GM15510 (cell line): ENCODE results near the gene UAP1.

Experiments
- POLR2A ChIP-seq: IDR thresholded peaks from 3 replicates; pipeline ENCODE4 v1.6.1; 2011; ENCODE audit warnings: borderline replicate concordance; ENCODE audit not compliant: insufficient read length; ENCODE audit errors: extremely low read depth

The UAP1 gene

GRCh38 chr1:162557536-162557935, 4.0 kb upstream of the UAP1 start:
- TF ChIP-seq POLR2A: no peak

GRCh38 chr1:162560303-162561036, 1.1 kb upstream of the UAP1 start:
- TF ChIP-seq POLR2A: no peak

GRCh38 chr1:162561037-162561615, 396 bp upstream of the UAP1 start:
- peak; percentile 80 for TF ChIP-seq POLR2A

- TF ChIP-seq POLR2A: no peak
Measured at GRCh38 chr1:162562470-162562828, 927 bp downstream of the UAP1 start.

GRCh38 chr1:162564762-162565218, 3.3 kb downstream of the UAP1 start:
- no peak for TF ChIP-seq POLR2A

- TF ChIP-seq POLR2A: no peak
Measured at GRCh38 chr1:162565460-162565859, 3.9 kb downstream of the UAP1 start.

- no peak for TF ChIP-seq POLR2A
Measured at GRCh38 chr1:162566870-162567269, 5.3 kb downstream of the UAP1 start.

GRCh38 chr1:162568802-162569201, 7.3 kb downstream of the UAP1 start:
- TF ChIP-seq POLR2A: no peak

GRCh38 chr1:162570718-162571117, 9.2 kb downstream of the UAP1 start:
- TF ChIP-seq POLR2A: no peak

GRCh38 chr1:162571696-162572095, 10.2 kb downstream of the UAP1 start:
- no peak for TF ChIP-seq POLR2A

GRCh38 chr1:162573136-162573535, 11.6 kb downstream of the UAP1 start:
- TF ChIP-seq POLR2A: no peak

- no peak for TF ChIP-seq POLR2A
Measured at GRCh38 chr1:162578071-162578700, 16.7 kb downstream of the UAP1 start.

- no peak for TF ChIP-seq POLR2A
Measured at GRCh38 chr1:162578936-162579335, 17.4 kb downstream of the UAP1 start.

- TF ChIP-seq POLR2A: no peak
Measured at GRCh38 chr1:162580308-162580707, 18.8 kb downstream of the UAP1 start.

GRCh38 chr1:162587347-162587746, 25.8 kb downstream of the UAP1 start:
- TF ChIP-seq POLR2A: no peak

GRCh38 chr1:162587761-162588260, 26.3 kb downstream of the UAP1 start:
- TF ChIP-seq POLR2A: no peak
